Choroid plexus epithelial cell (primary cell): ENCODE results near the gene FIGN.

Source experiments
- DNase-seq: peaks from one replicate; pipeline ENCODE4 v3.0.0-alpha.2; 2010; ENCODE audit warnings: low read depth
- H3K4me3 ChIP-seq: 2 replicates; pipeline ENCODE4 v1.5.1; 2011; ENCODE audit warnings: low read depth, mild to moderate bottlenecking, control low read depth, low read length, moderate library complexity
- TF ChIP-seq, protein P1 (sequence below): conservative IDR thresholded peaks from 2 replicates; pipeline ENCODE4 v1.5.1; 2011; ENCODE audit warnings: low read depth, mild to moderate bottlenecking, control low read depth, inconsistent platforms, low read length, moderate library complexity

Gene FIGN

DNA sequence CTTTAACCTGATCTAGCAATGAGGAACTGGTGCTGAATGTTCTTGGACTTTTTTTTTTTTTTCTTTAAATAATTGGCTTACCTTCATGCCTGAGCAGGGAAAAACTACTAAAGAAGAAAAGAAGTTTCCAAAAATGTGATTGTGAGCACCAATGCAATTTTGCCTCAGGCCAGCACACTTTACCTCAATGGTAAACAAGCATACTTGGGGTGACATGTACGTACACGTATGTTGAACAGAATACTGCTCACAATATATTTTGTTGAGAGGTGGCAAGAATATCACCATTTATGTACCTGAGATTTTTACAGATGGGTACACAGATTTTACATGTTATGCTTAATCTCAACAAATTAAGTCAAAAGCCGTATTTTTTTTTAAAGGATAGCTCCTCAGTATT is 144.3 kb downstream of the FIGN start:
- no peak for DNase-seq
- no peak overlapping the region for H3K4me3 ChIP-seq
- TF ChIP-seq, protein P1, sequence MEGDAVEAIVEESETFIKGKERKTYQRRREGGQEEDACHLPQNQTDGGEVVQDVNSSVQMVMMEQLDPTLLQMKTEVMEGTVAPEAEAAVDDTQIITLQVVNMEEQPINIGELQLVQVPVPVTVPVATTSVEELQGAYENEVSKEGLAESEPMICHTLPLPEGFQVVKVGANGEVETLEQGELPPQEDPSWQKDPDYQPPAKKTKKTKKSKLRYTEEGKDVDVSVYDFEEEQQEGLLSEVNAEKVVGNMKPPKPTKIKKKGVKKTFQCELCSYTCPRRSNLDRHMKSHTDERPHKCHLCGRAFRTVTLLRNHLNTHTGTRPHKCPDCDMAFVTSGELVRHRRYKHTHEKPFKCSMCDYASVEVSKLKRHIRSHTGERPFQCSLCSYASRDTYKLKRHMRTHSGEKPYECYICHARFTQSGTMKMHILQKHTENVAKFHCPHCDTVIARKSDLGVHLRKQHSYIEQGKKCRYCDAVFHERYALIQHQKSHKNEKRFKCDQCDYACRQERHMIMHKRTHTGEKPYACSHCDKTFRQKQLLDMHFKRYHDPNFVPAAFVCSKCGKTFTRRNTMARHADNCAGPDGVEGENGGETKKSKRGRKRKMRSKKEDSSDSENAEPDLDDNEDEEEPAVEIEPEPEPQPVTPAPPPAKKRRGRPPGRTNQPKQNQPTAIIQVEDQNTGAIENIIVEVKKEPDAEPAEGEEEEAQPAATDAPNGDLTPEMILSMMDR: no peak

DNA sequence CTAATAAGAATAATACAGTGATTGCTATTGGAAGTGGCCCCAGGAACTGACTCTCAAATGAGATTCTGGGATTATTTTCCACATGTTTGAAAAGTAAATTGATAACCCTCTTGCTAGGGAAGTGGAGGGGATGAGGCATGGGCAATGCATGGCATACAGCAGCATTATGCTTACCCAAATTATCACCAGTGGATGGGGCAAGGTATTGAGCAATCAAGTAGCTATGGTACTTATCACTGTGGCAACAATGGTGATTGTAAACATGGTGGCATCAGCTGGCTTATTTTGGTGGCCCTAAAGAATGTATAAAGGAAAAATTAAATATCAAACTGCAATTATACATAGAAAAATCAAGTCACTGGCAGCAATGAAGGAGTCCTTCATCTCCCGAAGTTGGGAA is 155.1 kb downstream of the FIGN start:
- DNase-seq: no peak
- no peak overlapping the region for H3K4me3 ChIP-seq
- TF ChIP-seq, protein P1: no peak

DNA sequence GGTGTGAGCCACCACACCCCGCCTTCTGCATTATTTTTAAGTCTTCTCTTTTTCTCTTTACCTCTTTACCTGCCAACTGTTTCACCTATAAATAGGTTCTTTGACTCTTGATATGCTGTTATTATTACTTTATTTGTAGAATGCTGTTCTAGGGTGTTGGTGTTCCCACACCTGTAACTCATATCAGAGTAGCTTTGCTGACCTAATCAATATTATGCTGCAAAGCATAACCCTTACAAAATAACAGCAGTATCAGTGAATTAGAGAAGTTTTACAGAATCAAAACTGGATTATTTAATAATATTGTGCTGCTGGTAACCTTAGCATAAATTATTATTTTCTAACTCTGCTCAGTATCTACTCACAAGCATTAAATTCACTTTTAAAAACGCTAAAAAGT is 161.5 kb downstream of the FIGN start:
- TF ChIP-seq, protein P1: no peak
- H3K4me3 ChIP-seq: no peak overlapping the region
- DNase-seq: no peak

DNA sequence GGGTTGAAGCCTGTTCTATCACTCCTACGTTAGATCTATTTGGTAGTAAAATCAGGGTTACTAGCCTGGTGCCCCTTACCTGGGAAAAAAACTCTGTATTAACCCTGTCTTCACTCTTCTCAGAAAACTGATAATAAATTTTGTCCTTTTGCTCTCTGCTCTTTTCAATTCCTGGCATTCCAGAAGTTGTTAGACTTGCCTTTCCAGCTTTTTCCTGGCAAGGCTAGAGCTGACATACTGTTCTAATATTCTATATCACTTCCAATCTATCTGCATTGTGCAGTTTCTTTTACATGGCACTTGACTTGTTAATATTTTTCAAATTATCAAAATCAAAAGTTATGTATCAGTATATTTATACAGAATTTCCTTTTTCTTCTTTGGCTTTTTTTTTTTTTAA is 162.2 kb downstream of the FIGN start:
- no peak for DNase-seq
- TF ChIP-seq, protein P1: no peak
- H3K4me3 ChIP-seq: no peak overlapping the region

DNA sequence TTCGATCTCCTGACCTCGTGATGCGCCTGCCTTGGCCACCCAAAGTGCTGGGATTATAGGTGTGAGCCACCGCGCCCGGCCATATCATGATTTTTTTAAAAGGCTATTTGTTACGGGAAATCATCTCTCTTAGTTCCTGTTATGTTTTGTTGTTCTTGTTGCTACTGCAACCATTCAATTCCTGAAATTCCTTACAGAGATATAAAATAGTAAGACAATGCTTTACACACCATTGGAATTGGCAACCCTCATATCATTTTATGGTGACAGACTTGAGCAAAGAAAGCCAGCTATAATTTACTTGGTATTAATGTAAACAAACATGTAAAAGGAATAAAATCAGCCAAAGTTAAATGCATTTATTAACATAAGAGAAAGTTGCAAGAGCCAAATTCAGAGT is 163.0 kb downstream of the FIGN start:
- TF ChIP-seq, protein P1: no peak
- H3K4me3 ChIP-seq: no peak overlapping the region
- no peak for DNase-seq

DNA sequence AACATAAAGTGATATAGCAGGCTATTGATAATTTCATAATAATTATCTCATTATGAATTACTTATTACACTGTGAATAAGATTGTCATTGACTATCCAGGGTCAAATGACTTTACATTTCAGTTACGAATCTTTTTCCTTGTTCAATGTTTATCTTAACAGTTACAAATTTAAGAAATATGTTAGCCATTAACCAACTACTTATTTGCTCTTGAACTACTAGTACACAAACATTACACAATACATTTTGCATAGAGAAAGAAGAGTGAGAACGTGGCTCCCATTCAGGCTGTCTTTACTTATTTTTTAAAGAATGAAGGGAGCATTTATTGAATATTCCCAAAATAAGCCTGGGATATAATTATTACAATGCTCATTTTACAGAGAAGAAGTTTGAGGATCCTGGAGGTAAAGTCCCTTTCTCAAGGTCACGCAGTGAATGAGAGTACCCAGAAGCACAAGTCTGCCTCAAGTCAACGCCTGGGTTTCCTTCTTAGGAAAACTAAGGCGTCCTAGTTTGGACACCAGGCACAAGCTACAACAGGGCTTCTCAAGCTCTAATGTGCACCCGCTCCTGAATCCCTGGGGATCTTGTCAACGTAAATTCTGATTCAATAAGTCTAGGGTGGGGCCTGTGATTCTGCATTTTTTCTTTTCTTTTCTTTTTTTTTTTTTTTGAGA is 164.2 kb downstream of the FIGN start:
- DNase-seq: no peak

DNA sequence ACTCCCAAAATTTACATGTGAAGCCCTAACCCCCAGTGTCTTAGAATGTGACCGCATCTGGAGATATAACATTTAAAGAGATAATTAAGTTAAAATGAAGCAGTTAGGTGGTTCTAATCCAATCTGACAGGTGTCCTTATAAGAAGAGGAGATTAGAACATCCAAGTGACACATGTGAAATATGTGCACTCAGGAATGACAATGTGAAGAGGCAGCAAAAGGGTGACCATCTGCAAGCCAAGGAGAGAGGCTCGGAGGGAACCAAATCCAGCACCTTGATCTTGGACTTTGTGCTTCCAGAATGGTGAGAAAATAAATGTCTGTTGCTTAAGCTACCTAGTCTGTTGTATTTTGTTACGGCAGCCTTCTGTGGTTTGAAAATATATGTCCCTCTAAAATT is 165.4 kb downstream of the FIGN start:
- no peak for DNase-seq
- H3K4me3 ChIP-seq: no peak overlapping the region
- TF ChIP-seq, protein P1: no peak

More for the DNA sequence above, 164.2 kb downstream of the FIGN start:
- H3K4me3 ChIP-seq: no peak overlapping the region
- TF ChIP-seq, protein P1: no peak
